H1 (cell line): Measurements from ENCODE around the gene NDUFA8. TPM values are rescaled to one million over a fixed set of nuclear protein-coding genes. Genes with fewer than 3 reads are reported as not detected.
"Not testable (repeated sequence)": the region's sequence is repeated elsewhere in the genome, so short reads cannot be mapped to it uniquely, and the experiment has no call there.

Experiments used
- CTCF ChIA-PET: fragments of 300-600 bp; sonication (Branson Sonifier 250); formaldehyde crosslinking; loops from one replicate; lab custom pipeline; 2021; ENCODE audit not compliant: partially characterized antibody; lab: Charles Lee
- POLR2A ChIA-PET: fragments of 300-600 bp; sonication (Branson Sonifier 250); formaldehyde crosslinking; loops from one replicate; lab custom pipeline; 2021; ENCODE audit warnings: inconsistent platforms; ENCODE audit not compliant: partially characterized antibody; lab: Charles Lee
- DNase-seq, 2 experiments: peaks; one replicate each; pipeline versions ENCODE4 v3.0.0 to v3.0.0-alpha.2; 2010 to 2022; ENCODE audit warnings: low spot score in 2 of 2, low read depth in 1 of 2, mixed read lengths in 1 of 2
- FAIRE-seq: peaks from 2 replicates; lab custom pipeline; 2011; peaks lifted over from hg19 to GRCh38; lab: Jason Lieb, UNC
- H2AFZ ChIP-seq: 2 replicates; pipeline ENCODE4 v1.8.1; 2012; ENCODE audit warnings: low read length, inconsistent platforms
- H2AK5ac ChIP-seq: 2 replicates; pipeline ENCODE4 v1.6.1; 2013; ENCODE audit warnings: low read depth, low read length
- H2BK120ac ChIP-seq: replicated peaks from 2 replicates; pipeline ENCODE3; 2013; ENCODE audit warnings: low read depth, low read length, inconsistent platforms
- H2BK12ac ChIP-seq: 2 replicates; pipeline ENCODE4 v1.6.1; 2013; ENCODE audit warnings: low read depth, low read length
- H2BK15ac ChIP-seq: 2 replicates; pipeline ENCODE4 v1.6.1; 2013; ENCODE audit warnings: low read length
- H2BK20ac ChIP-seq: 2 replicates; pipeline ENCODE4 v1.6.1; 2013; ENCODE audit warnings: low read length
- H2BK5ac ChIP-seq: 2 replicates; pipeline ENCODE4 v1.6.1; 2013; ENCODE audit warnings: low read depth, low read length
- H3K14ac ChIP-seq: 2 replicates; pipeline ENCODE4 v1.6.1; 2013; ENCODE audit warnings: inconsistent platforms; ENCODE audit not compliant: insufficient read length
- H3K18ac ChIP-seq: 2 replicates; pipeline ENCODE4 v1.6.1; 2013; ENCODE audit warnings: low read length; ENCODE audit errors: extremely low read depth
- H3K23ac ChIP-seq: 2 replicates; pipeline ENCODE4 v1.6.1; 2013; ENCODE audit warnings: inconsistent platforms; ENCODE audit not compliant: insufficient read length
- H3K23me2 ChIP-seq: 2 replicates; pipeline ENCODE4 v1.6.1; 2013; ENCODE audit warnings: low read depth, low read length
- H3K27ac ChIP-seq: 2 replicates; pipeline ENCODE4 v1.6.1; 2011; ENCODE audit warnings: low read depth, low read length, inconsistent platforms
- H3K27me3 ChIP-seq, 4 experiments: replicated peaks in 1 of 4; 1 replicate in 1 of 4; 2 replicates in 3 of 4; pipeline versions ENCODE4 v1.6.1 to v1.8.1; 2011 to 2013; ENCODE audit warnings: low read length in 3 of 4, mild to moderate bottlenecking in 3 of 4, inconsistent platforms in 2 of 4, mixed read lengths in 2 of 4, moderate library complexity in 1 of 4; ENCODE audit not compliant: control insufficient read depth in 3 of 4, insufficient read depth in 3 of 4; ENCODE audit errors: extremely low read depth in 1 of 4
- H3K36me3 ChIP-seq, 4 experiments: 2 replicates each; pipeline versions ENCODE4 v1.6.1 to v1.8.1; 2011 to 2013; ENCODE audit warnings: mild to moderate bottlenecking in 4 of 4, low read length in 3 of 4, moderate library complexity in 2 of 4, control low read depth in 1 of 4, inconsistent platforms in 1 of 4; ENCODE audit not compliant: insufficient read depth in 4 of 4, control insufficient read depth in 2 of 4
- H3K4ac ChIP-seq: replicated peaks from 2 replicates; pipeline ENCODE3; 2013; ENCODE audit warnings: low read length, low read depth, mixed read lengths, inconsistent platforms; ENCODE audit not compliant: insufficient read length
- H3K4me1 ChIP-seq, 4 experiments: replicated peaks in 1 of 4; 1 replicate in 1 of 4; 2 replicates in 3 of 4; pipeline versions ENCODE4 v1.6.1 to v1.8.1; 2011 to 2013; ENCODE audit warnings: low read length in 3 of 4, inconsistent platforms in 2 of 4, mixed read lengths in 1 of 4; ENCODE audit not compliant: insufficient read depth in 4 of 4, control insufficient read depth in 3 of 4
- H3K4me2 ChIP-seq, 2 experiments: 2 replicates each; pipeline versions ENCODE4 v1.6.1 to v1.8.1; 2011 to 2013; ENCODE audit warnings: low read depth in 2 of 2, low read length in 2 of 2, control low read depth in 1 of 2, inconsistent platforms in 1 of 2, mild to moderate bottlenecking in 1 of 2; ENCODE audit not compliant: insufficient read depth in 1 of 2
- H3K4me3 ChIP-seq, 4 experiments: fragments of 200-600, 300-600 bp in 1 of 4; sonication (generic), shearing (Covaris generic), sonication (Bioruptor Twin) in 1 of 4; 2 replicates each; pipeline versions ENCODE4 v1.5.1 to v1.8.1; 2011 to 2016; ENCODE audit warnings: low read length in 4 of 4, low read depth in 3 of 4, control low read depth in 2 of 4, inconsistent platforms in 2 of 4, mild to moderate bottlenecking in 2 of 4, mixed read lengths in 1 of 4, moderate library complexity in 1 of 4; ENCODE audit not compliant: insufficient read depth in 2 of 4; ENCODE audit errors: extremely low read depth in 1 of 4
- H3K56ac ChIP-seq: replicated peaks from 2 replicates; pipeline ENCODE3; 2013; ENCODE audit warnings: low read depth, mild to moderate bottlenecking, mixed read lengths, low read length, inconsistent platforms; ENCODE audit not compliant: insufficient read length
- H3K79me1 ChIP-seq: 2 replicates; pipeline ENCODE4 v1.6.1; 2013; ENCODE audit warnings: low read depth, low read length, control low read depth
- H3K79me2 ChIP-seq, 2 experiments: 2 replicates each; pipeline versions ENCODE4 v1.6.1 to v1.8.1; 2012 to 2013; ENCODE audit warnings: low read length in 2 of 2, mild to moderate bottlenecking in 2 of 2, inconsistent platforms in 1 of 2; ENCODE audit not compliant: insufficient read depth in 2 of 2, control insufficient read depth in 1 of 2
- H3K9ac ChIP-seq, 4 experiments: replicated peaks in 1 of 4; 1 replicate in 1 of 4; 2 replicates in 3 of 4; pipeline versions ENCODE4 v1.6.1 to v1.8.1; 2011 to 2013; ENCODE audit warnings: low read depth in 3 of 4, low read length in 3 of 4, control low read depth in 2 of 4, mild to moderate bottlenecking in 2 of 4, moderate library complexity in 2 of 4, inconsistent platforms in 1 of 4; ENCODE audit errors: extremely low read depth in 1 of 4
- H3K9me3 ChIP-seq, 2 experiments: 2 replicates each; pipeline versions ENCODE4 v1.6.1 to v1.8.1; 2012 to 2013; ENCODE audit warnings: mild to moderate bottlenecking in 2 of 2, moderate library complexity in 2 of 2, control low read depth in 1 of 2, inconsistent platforms in 1 of 2, low read depth in 1 of 2, low read length in 1 of 2, mixed read lengths in 1 of 2; ENCODE audit not compliant: insufficient read depth in 2 of 2
- H4K20me1 ChIP-seq, 2 experiments: replicated peaks in 1 of 2; 2 replicates each; pipeline versions ENCODE3 to v1.8.1; 2011 to 2013; ENCODE audit warnings: inconsistent platforms in 2 of 2, low read length in 2 of 2, mild to moderate bottlenecking in 1 of 2; ENCODE audit not compliant: insufficient read depth in 2 of 2, control insufficient read depth in 1 of 2
- H4K5ac ChIP-seq: 2 replicates; pipeline ENCODE4 v1.6.1; 2013; ENCODE audit warnings: low read length, low read depth, mixed read lengths, inconsistent platforms; ENCODE audit not compliant: insufficient read length
- H4K8ac ChIP-seq: 2 replicates; pipeline ENCODE4 v1.8.0; 2013; ENCODE audit warnings: mild to moderate bottlenecking, moderate library complexity, low read length, inconsistent platforms; ENCODE audit not compliant: insufficient read depth; ENCODE audit errors: extremely low read depth
- H4K91ac ChIP-seq: replicated peaks from 2 replicates; pipeline ENCODE3; 2013; ENCODE audit warnings: low read length, mixed read lengths, inconsistent platforms; ENCODE audit not compliant: insufficient read length
- CHD2 ChIP-seq: IDR thresholded peaks from 2 replicates; pipeline ENCODE4 v1.6.1; 2012; ENCODE audit warnings: low read length, improper control_type of control experiment
- WGBS, 2 experiments: shearing (Covaris generic) in 1 of 2; methylation state at CpG; one replicate each; pipeline versions ENCODE4 v1.1.6 to v1.1.7; 2013 to 2015; ENCODE audit warnings: low lambda C conversion rate in 2 of 2, mixed read lengths in 2 of 2, inconsistent platforms in 1 of 2, low coverage in 1 of 2, missing lambda C conversion rate in 1 of 2; ENCODE audit not compliant: insufficient replicate concordance in 2 of 2, insufficient coverage in 1 of 2, insufficient read length in 1 of 2; ENCODE audit errors: extremely low coverage in 1 of 2, missing lambda C conversion rate in 1 of 2; 5-methylcytosine and 5-hydroxymethylcytosine counted together
- polyA plus RNA-seq, 7 experiments: library from polyadenylated mRNA; depleted of rRNA in 3 of 7; stranded (reverse) in 5 of 7; unstranded in 2 of 7; fragments of >200 nt in 5 of 7; fragments of 200-250 nt in 2 of 7; gene quantifications; 1 replicate in 5 of 7; 2 replicates in 1 of 7; 4 replicates in 1 of 7; pipeline versions ENCODE4 v1.2.1 to v1.2.3, GENCODE V29; 2011 to 2013; ENCODE audit warnings: missing spikeins in 2 of 7, mixed read lengths in 2 of 7
- total RNA-seq: library from RNA; stranded (reverse); fragmentation: NEBNext Ultra II Directional; extraction: Animal tissue kit (Norgen Biotek cat#: 25700); gene quantifications from 2 replicates; pipeline ENCODE4 v1.2.1, GENCODE V29; 2021

NDUFA8 gene
- total and polyA plus RNA-seq, 2 of the 8 experiments (the other 6 are each of a cell fraction or from before 2014, with no cell fraction given) = 61.0 to 73.8 TPM

DNA sequence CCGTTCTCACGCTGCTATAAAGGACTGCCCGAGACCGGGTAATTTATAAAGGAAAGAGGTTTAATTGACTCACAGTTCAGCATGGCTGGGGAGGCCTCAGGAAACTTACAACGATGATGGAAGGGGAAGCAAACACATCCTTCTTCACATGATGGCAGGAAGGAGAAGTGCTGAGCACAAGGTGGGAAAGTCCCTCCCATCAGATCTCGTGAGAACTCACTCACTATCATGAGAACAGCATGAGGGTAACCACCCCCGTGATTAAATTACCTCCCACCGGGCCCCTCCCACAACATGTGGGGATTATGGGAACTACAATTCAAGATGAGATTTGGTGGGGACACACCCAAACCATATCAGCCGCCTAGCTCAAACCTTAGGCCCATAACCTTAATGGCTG lies 42.3 kb downstream of the NDUFA8 start:
- H3K4ac ChIP-seq, H4K5ac ChIP-seq, H3K9me3 ChIP-seq, FAIRE-seq, H3K79me2 ChIP-seq, H3K18ac ChIP-seq, H2BK5ac ChIP-seq, H3K23me2 ChIP-seq, H4K91ac ChIP-seq, H4K20me1 ChIP-seq, H2BK15ac ChIP-seq, H2BK120ac ChIP-seq, H2AFZ ChIP-seq, H3K27ac ChIP-seq, H2BK12ac ChIP-seq, H3K14ac ChIP-seq, DNase-seq, H3K9ac ChIP-seq, H4K8ac ChIP-seq, H3K23ac ChIP-seq, H2AK5ac ChIP-seq, H3K27me3 ChIP-seq, H3K36me3 ChIP-seq, H3K79me1 ChIP-seq, POLR2A ChIA-PET, H2BK20ac ChIP-seq, H3K4me2 ChIP-seq, H3K56ac ChIP-seq, H3K4me3 ChIP-seq: not testable (repeated sequence)
- H3K4me1 ChIP-seq = peaks cover 8 to 16% (median 12%) of the 10 kb centered on the region in 4 experiments
- peak; percentile 22; the same call in 1 of the 2 replicates for TF ChIP-seq CHD2
- CTCF ChIA-PET = interaction anchor here (1.5 to 15.6 kb wide), 6 partner anchors 6 to 251 kb away, joined by 3 to 544 read pairs (median 110); no protein-coding TSS in a partner anchor
- 91% methylated on average over 9 of the region's 9 CpGs; no CpG with 5 or more reads in 1 of the 2 experiments for WGBS, 2 experiments
